Esophagus (tissue), 2 donors: Measurements from ENCODE around the gene CAPN12. TPM values are rescaled to one million over a fixed set of nuclear protein-coding genes. Genes with fewer than 3 reads are reported as not detected.

ENCODE experiments used
- H3K27ac ChIP-seq, 2 donors: one replicate each; pipeline ENCODE4 v1.5.1; 2013; ENCODE audit warnings: low read depth in 2 of 2, mild to moderate bottlenecking in 2 of 2, inconsistent platforms in 1 of 2, low read length in 1 of 2, moderate library complexity in 1 of 2
- H3K27me3 ChIP-seq, 2 donors: one replicate each; pipeline ENCODE4 v1.6.1; 2013; ENCODE audit warnings: low read length in 2 of 2, control low read depth in 1 of 2, mild to moderate bottlenecking in 1 of 2; ENCODE audit not compliant: insufficient read depth in 2 of 2, control insufficient read depth in 1 of 2
- H3K36me3 ChIP-seq, 2 donors: one replicate each; pipeline ENCODE4 v1.6.1; 2013; ENCODE audit warnings: low read length in 1 of 2; ENCODE audit not compliant: control insufficient read depth in 2 of 2, insufficient read depth in 2 of 2
- H3K4me1 ChIP-seq, 2 donors: one replicate each; pipeline ENCODE4 v1.6.1; 2013; ENCODE audit warnings: low read length in 1 of 2; ENCODE audit not compliant: control insufficient read depth in 2 of 2, insufficient read depth in 2 of 2
- H3K4me3 ChIP-seq, 2 donors: one replicate each; pipeline ENCODE4 v1.5.1; 2013; ENCODE audit warnings: low read length in 2 of 2, mild to moderate bottlenecking in 2 of 2, low read depth in 1 of 2, moderate library complexity in 1 of 2
- H3K9me3 ChIP-seq, 2 donors: one replicate each; pipeline ENCODE4 v1.6.1; 2013; ENCODE audit warnings: mild to moderate bottlenecking in 2 of 2, low read depth in 1 of 2, low read length in 1 of 2, moderate library complexity in 1 of 2; ENCODE audit not compliant: control insufficient read depth in 2 of 2, insufficient read depth in 1 of 2
- WGBS, 2 donors: extraction: QIAGEN DNeasy Blood & Tissue Kit; methylation state at CpG; one replicate each; pipeline ENCODE4 v1.1.7; 2013; 5-methylcytosine and 5-hydroxymethylcytosine counted together
- polyA plus RNA-seq, 2 donors: library from polyadenylated mRNA; stranded (reverse); fragments of 200-250 nt; gene quantifications; one replicate each; pipeline ENCODE4 v1.2.3, GENCODE V29; 2013
- donor health status: healthy with polysubstance abuse.
- donor health status: Bipolar disorder and iron deficiency.

The CAPN12 gene
- polyA plus RNA-seq, 2 donors = 4.1 to 12.3 TPM

DNA sequence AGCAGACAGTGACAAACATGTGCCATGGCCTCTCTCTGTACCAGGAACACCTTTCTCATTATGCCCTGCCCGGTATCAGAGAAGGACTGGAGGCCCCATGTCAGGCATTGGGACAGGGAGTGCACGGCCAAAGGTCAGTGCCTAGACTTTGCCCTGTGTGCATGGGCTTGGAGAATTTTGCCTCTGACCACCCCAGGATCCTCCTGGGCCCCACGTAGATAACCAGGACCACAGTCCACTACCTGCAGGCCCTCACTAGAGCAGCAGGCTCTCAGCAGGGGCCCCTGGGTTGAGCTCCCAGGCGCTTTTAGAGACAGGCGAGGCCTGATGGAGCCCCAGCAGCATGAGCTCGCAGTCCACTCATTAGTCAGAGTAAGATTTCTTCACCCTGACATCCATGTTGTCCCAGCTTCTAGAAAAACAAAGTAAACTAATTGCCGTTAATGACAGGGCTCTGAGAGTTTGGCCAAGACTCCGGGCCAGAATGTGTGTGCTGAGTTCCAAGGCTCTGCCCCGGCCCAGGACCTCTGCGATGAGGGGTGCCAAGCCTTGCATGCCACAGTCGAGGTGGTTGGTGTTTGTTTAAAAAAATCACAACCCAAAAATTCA, 42.7 kb downstream of the CAPN12 start:
- WGBS, 2 donors = 54% methylated on average over 11 of the region's 11 CpGs
- Histone ChIP-seq H3K4me1 (peaks cover 7 to 41% of the 10 kb centered on the region in 2 donors), H3K36me3 (peaks cover 21 to 70% of the 10 kb centered on the region in 2 donors)

DNA sequence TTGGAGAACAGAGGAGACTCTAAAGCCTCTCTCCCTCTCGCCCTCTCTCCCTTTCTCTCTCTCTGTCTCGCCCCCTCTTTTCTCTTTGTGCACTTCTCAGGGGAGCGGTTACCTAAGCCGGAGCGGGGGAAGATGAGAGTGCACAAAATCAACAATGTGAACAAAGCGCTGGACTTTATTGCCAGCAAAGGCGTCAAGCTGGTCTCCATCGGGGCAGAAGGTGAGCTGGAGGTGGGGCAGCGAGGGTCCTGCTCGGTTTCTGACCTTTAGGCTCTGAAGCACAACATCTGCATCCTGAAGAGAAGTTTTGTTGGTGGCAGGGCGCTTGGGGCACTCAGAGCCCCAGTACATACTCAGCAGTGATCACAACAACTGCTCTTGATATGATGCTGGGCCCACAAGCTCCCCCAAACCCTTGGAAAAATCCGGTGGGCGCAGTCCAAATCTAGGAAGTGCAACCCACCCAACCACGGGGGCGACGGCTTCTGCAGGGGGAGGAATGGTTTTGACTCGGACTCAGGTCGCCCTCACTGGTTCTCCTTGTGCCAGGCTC, 43.3 kb downstream of the CAPN12 start:
- peaks cover 9 to 43% of the 10 kb centered on the region in 2 donors for H3K4me1 ChIP-seq

More for the DNA sequence above, 42.7 kb downstream of the CAPN12 start:
- no peak overlapping the region for H3K4me3 ChIP-seq
- no peaks in the 10 kb centered on the region for H3K9me3 ChIP-seq
- H3K27me3 ChIP-seq = no peaks in the 10 kb centered on the region
- peak overlapping the region; percentile 47 to 84 for H3K27ac ChIP-seq

DNA sequence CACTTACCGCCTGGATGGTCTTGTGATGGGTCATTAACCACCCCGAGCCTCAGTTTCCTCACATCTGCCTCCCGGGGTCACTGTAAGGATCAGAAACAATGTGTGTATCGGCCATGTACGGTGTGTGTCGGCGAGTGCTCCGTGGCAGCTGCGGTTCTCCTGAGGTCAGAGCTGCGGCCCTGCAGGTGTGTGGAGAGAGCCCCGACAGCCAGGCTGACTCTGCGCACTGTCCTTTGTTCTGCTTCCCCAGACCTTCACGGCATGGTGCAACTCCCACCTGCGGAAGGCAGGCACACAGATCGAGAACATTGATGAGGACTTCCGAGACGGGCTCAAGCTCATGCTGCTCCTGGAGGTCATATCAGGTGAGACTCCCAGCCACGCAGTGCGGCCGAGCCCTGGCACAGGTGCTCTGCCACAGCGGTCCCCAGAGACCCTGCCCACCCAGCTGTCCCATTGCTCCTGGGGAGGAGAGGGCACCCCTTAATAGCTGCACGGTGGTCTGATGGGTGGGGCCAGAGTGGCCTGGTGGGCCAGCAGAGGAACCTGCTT, 43.8 kb downstream of the CAPN12 start:
- Histone ChIP-seq H3K36me3 (peaks cover 17 to 60% of the 10 kb centered on the region in 2 donors), H3K4me3 (no peak overlapping the region), H3K9me3 (no peaks in the 10 kb centered on the region), H3K27me3 (no peaks in the 10 kb centered on the region), H3K27ac (peak overlapping the region; percentile 47 to 84), H3K4me1 (peaks cover 9 to 46% of the 10 kb centered on the region in 2 donors)
- 80 to 89% methylated on average over 22 of the region's 22 CpGs for WGBS, 2 donors

More for the DNA sequence above, 43.3 kb downstream of the CAPN12 start:
- Histone ChIP-seq H3K4me3 (no peak overlapping the region), H3K36me3 (peaks cover 19 to 64% of the 10 kb centered on the region in 2 donors), H3K27me3 (no peaks in the 10 kb centered on the region), H3K9me3 (no peaks in the 10 kb centered on the region), H3K27ac (peak overlapping the region; percentile 47 to 84)
- WGBS, 2 donors = 68 to 83% methylated on average over 17 to 18 of the region's 18 CpGs

DNA sequence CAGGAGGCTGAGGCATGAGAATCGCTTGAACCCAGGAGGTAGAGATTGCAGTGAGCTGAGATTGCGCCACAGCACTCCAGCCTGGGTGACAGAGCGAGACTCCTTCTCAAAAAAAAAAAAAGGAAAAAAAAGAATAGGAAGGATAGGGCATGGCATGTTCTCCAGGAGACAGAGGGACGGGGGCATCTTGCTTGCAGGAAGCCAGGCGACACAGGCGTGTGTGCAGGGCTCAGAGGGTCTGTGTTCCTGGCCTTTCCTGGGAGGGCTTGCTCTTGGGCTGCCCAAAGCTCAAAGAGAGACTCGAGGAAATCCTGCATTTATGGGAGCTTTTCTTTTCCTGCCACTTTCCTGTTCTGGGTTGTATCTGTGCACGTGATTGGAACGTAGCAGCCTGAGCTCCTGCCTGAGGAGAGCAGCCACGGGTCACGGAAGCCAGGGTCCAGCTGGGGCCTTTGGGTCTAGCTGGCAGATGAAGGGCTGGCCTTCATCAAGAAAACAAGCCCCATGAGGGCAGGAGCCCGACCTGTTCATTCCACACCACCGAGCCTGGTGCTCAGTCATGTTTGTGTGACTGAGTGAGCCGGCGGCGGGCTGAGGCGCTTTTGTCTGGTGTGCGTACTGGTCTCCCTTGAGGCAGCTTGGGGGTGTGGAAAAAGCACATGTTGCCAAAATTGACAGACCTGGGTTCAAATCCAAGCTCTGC, 44.5 kb downstream of the CAPN12 start:
- H3K27me3 ChIP-seq = no peaks in the 10 kb centered on the region
- H3K4me1 ChIP-seq = peaks cover 9 to 50% of the 10 kb centered on the region in 2 donors
- 83 to 88% methylated on average over 18 of the region's 18 CpGs for WGBS, 2 donors
- peaks cover 17 to 60% of the 10 kb centered on the region in 2 donors for H3K36me3 ChIP-seq
- H3K27ac ChIP-seq = peak overlapping the region; percentile 47 to 84
- H3K9me3 ChIP-seq = no peaks in the 10 kb centered on the region
- no peak overlapping the region for H3K4me3 ChIP-seq

DNA sequence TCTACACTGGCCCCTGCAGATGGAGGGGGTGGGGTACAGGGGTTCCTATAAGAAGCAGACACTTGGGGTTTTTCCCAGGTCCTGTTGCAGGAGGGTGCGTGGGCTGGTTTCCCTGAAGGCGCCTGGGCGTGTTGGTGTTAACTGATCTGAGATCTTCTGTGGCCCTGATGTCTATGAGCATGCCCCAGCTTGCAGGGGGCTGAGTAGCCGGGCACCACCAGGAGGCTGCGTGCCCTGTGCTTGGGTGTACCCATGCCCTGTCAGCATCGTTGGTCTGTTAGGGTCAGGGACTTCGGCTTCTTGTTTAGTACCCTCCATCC, 45.3 kb downstream of the CAPN12 start:
- Histone ChIP-seq H3K27me3 (no peaks in the 10 kb centered on the region), H3K4me1 (peaks cover 9 to 50% of the 10 kb centered on the region in 2 donors), H3K27ac (peak overlapping the region; percentile 53 to 82), H3K9me3 (no peaks in the 10 kb centered on the region), H3K4me3 (no peak overlapping the region), H3K36me3 (peaks cover 17 to 52% of the 10 kb centered on the region in 2 donors)
- WGBS, 2 donors = 45 to 54% methylated on average over 7 of the region's 7 CpGs

DNA sequence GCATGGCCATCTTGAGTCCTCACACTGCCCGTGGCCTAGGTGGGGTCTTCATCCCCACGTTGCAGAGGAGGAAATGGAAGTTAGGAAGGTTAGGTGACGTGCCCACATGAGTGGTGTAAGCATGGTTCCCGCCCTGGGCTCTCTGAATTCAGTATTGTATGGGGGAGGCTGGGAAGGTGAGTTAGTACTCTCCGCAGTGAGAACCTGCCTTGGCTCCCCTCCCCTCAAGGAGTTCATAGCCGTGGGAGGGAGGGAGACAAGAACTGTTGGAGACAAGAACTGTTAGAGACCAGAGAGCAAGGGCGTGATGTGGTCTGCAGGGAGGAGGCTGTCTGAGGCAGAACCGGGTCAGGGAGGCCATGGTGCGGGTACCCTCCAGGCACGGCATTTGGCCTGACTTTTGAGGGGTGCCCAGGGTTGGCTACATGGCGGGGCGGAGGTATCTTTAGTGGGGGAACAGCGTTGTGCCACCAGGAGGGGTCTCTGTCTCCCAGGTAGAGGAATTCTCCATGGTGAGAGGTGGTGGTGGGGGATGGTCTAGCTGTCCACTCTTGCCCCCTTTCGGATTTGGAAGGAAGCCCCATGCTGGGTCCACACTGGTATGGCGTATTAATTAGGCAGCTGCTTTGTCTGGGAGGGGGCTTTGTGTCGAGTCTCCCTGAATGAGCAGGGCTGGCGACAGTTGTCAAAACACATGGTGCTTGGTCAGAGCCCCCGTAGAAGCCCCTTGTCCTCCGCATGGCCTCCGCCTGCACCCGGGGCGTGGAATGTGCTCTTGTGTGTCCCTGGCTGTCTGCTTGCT, 45.8 kb downstream of the CAPN12 start:
- H3K36me3 ChIP-seq = peaks cover 17 to 53% of the 10 kb centered on the region in 2 donors
- no peaks in the 10 kb centered on the region for H3K9me3 ChIP-seq
- H3K4me1 ChIP-seq = peaks cover 10 to 56% of the 10 kb centered on the region in 2 donors
- H3K27me3 ChIP-seq = no peaks in the 10 kb centered on the region
- H3K4me3 ChIP-seq = no peak overlapping the region
- peak overlapping the region; percentile 53 to 82 for H3K27ac ChIP-seq
- 61 to 68% methylated on average over 22 of the region's 22 CpGs for WGBS, 2 donors

DNA sequence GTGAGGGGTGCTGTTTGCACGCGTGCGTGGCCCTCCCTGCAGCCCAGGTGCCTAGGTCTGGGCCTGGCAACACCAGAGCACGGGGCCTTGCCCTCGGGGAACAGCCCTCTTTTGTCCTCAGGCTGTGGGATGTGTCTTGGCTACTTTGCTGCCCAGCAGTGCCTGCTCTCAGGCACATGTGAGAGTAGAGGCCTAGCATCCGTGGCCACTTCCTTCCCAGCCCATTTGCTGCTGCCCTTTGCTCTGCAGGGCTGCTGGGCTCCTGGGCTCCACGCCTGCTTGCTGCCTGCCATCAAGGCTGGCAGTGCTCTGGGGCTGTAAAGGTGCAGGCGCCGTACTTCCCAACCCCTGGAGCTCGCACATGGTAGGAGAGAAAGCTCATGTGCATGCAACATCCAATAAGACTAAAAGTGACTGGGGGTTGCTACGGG, 46.6 kb downstream of the CAPN12 start:
- Histone ChIP-seq H3K27ac (peak overlapping the region; percentile 71 to 82), H3K4me3 (no peak overlapping the region), H3K4me1 (peaks cover 10 to 58% of the 10 kb centered on the region in 2 donors), H3K36me3 (peaks cover 14 to 51% of the 10 kb centered on the region in 2 donors), H3K9me3 (no peaks in the 10 kb centered on the region), H3K27me3 (no peaks in the 10 kb centered on the region)
- WGBS, 2 donors = 52 to 53% methylated on average over 11 of the region's 11 CpGs

DNA sequence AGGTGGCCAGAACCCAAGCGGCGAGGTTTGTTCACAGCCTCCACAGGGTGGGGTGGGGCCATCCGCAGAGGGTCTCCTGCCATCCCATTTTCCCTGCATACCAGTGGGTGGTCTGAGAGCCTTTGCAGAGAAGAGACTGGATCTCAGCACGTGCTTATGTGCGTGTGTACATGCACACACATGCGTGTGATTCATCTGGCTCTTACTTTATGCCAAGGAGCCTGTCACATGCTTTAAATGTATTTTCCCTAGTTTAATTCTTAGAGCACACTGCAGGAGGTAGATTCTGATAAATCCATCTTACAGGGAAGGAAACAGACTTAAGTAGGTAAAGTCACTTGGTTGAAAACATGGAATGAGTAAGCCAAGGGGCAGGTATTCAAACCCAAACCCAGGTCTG, 47.1 kb downstream of the CAPN12 start:
- no peaks in the 10 kb centered on the region for H3K9me3 ChIP-seq
- H3K27me3 ChIP-seq = no peaks in the 10 kb centered on the region
- H3K27ac ChIP-seq = peak overlapping the region; percentile 71 to 82
- peaks cover 10 to 48% of the 10 kb centered on the region in 2 donors for H3K36me3 ChIP-seq
- H3K4me1 ChIP-seq = peaks cover 10 to 54% of the 10 kb centered on the region in 2 donors
- WGBS, 2 donors = 61 to 69% methylated on average over 6 of the region's 6 CpGs
- no peak overlapping the region for H3K4me3 ChIP-seq

DNA sequence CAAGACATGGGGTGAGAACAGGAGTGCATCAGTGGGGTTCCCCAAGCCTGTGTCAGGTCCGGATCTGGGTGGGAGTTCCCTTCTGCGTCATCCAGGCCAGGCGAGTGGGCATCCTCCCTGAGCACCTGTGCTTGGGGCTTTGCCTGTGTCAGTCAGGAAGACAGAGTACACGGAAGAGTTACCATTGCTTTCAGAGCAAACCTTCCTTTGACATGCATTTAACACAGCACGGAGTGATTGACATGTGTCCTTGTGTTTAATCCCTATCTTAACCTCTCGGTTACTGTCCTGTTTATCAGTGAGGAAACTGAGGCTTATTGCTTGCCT, 47.6 kb downstream of the CAPN12 start:
- Histone ChIP-seq H3K9me3 (no peaks in the 10 kb centered on the region), H3K4me3 (no peak overlapping the region), H3K4me1 (peaks cover 10 to 51% of the 10 kb centered on the region in 2 donors), H3K27me3 (no peaks in the 10 kb centered on the region), H3K36me3 (peaks cover 7 to 49% of the 10 kb centered on the region in 2 donors), H3K27ac (peak overlapping the region; percentile 15 to 74)
- 82 to 84% methylated on average over 6 of the region's 6 CpGs for WGBS, 2 donors
